T1000 (cell line): ENCODE measurements around the gene FAM120A.
A peak's percentile ranks its signal among the peaks of the same experiment; 100 is the strongest.
"Not testable (repeated sequence)": the region's sequence is repeated elsewhere in the genome, so short reads cannot be mapped to it uniquely, and the experiment has no call there.

Experiments used
- DNase-seq: peaks from one replicate; lab custom pipeline; 2025; ENCODE audit warnings: mixed read lengths; lab: John Stamatoyannopoulos, UW

FAM120A gene

GRCh38 chr9:93450945-93451815, at the start of gene FAM120A:
FAM120A (plus strand) TSS chr9:93451685; CDS start chr9:93451916, 231 bp downstream.
- peak; percentile 61 for DNase-seq

GRCh38 chr9:93406371-93406770, 45.1 kb upstream of the FAM120A start:
- no peak for DNase-seq

DNA sequence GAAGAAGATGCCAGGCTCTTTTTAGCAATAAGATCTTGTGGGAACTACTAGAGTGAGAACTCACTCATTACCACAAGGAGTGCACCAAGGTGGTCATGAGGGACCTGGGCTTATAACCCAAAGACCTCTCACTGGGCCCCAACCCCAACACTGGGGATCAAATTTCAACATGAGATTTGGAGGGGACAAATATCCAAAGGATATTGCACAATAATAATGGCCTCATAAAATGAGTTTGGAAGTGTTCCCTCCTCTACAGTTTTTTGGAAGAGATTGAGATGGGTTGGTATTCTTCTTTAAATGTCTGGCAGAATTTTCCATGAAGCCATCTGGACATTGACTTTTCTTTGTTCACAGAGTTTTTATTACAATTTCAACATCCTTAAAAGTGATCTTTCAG, 38.0 kb upstream of the FAM120A start:
- DNase-seq = no peak

DNA sequence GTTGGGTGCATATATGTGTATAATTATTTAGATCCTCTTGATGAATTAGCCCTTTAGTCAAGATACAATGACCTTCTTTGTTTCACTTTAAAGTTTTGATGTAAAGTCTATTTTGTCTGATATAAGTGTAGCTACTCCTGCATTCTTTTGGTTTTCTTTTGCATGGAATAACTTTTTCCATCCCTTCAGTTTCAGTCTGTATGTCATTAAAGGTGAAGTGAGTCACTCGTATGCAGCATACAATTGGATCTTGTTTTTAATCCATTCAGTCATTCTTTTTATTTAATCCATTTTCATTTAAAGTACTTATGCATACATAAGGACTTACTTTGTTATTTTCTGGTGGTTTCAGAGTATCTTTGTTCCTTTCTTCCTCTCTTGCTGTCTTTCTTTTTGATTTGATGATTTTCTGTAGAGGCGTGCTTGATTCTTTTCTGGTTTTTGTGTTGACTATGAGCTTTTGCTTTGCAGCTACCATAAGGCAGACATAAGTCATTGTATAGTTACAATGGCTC, 36.3 kb upstream of the FAM120A start:
- DNase-seq = no peak

DNA sequence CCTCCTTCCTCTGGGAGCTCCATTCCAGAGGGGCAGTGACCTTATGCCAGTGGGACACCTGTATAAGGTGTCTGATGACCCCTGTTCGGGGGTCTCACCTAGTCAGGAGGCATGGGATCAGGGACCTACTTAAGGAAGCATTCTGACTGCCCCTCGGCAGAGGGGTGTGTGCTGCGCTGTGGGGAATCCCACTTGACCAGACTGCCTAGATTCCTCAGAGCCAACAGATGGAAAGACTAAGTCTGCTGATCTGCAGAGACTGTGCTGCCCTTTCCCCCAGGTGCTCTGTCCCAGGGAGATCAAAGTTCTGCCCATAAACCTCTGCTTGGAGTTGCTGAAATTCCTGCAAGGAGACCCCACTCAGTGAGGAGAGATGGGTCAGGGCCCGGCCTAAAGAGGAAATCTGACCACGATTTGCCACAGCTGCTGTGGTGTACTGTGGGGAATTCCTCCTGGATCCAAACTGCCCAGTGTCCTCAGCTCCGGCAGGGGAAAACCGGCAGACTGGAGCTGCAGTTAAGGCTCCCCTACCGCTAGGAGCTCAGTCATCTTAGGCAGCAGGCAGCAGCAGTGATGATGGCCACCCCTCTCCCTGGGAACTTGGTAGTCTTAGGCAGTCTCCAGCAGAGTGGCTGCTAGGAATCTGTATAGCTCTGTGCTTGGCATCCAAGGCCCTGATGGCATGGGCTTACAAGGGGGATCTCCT, 34.8 kb upstream of the FAM120A start:
- DNase-seq = no peak

- no peak for DNase-seq
Observed at GRCh38 chr9:93417538-93417937, 33.9 kb upstream of the FAM120A start.

- DNase-seq = no peak
Observed at GRCh38 chr9:93419023-93419422, 32.5 kb upstream of the FAM120A start.

- DNase-seq = no peak
Observed at GRCh38 chr9:93422977-93423616, 28.4 kb upstream of the FAM120A start.

DNA sequence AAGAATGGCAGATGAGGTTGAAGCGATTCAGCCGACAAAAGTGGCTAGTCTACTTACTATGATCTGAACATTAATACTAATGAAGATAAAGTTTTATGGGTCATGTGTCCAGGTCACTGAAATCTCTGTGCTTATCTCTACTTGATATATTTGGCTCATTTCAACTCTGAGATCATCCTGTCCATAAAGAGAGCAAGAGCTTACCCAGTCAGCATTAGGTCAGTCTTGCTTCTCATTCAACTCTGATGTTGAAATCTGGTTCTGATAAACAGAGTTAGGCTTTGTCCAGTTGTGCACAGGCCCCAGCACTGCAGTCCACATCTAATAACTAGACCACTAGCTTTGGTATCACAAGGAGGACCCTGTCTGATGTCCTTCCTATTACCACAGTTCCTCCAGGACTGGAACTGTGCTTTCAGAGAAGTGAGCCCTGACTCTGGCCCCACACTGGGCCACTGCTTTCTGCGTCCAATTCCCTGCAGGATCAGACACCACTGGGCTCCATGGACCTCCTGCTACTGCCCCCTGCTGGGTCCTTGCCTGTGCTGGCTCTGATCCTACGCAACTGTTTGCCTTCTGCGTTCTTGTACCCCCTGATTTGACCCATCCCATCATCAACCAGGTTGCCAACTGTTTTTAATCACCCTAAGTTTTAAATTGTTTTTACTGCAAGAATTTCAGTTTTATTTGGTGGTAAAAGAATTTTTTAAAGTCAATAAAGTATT, 23.7 kb upstream of the FAM120A start:
- DNase-seq = no peak

DNA sequence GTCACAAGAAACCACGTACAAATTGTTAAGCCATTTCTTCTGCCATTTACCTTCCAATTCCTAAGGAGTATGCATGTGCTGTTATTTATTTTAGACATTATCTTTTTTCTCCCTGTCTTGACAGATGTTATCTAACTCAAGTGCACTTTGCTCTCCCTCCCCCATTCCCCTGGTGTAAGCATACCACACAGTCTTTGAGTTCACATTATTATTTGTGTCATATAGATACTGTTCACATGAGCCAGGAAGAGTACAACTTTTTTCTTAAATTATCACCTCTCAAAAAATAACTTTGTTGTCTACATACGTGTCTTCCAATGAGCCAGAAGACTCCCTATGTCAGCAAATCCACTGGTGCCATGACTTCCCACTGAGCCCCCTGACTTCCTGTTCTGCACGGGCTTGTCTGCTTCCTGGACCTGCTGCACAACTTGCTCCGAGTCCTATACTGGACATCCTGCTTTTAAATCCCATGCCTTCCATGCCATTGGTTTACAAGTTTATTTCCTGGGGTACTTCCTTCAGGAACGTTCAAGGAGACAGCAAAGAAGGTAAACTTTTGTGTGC, 19.9 kb upstream of the FAM120A start:
- DNase-seq = no peak

- no peak for DNase-seq
Observed at GRCh38 chr9:93432964-93433363, 18.5 kb upstream of the FAM120A start.

GRCh38 chr9:93434056-93434455, 17.4 kb upstream of the FAM120A start:
- no peak for DNase-seq

- no peak for DNase-seq
Observed at GRCh38 chr9:93435386-93435785, 16.1 kb upstream of the FAM120A start.

GRCh38 chr9:93436218-93436617, 15.3 kb upstream of the FAM120A start:
- no peak for DNase-seq

GRCh38 chr9:93436655-93437407, 14.7 kb upstream of the FAM120A start:
- DNase-seq = no peak

DNA sequence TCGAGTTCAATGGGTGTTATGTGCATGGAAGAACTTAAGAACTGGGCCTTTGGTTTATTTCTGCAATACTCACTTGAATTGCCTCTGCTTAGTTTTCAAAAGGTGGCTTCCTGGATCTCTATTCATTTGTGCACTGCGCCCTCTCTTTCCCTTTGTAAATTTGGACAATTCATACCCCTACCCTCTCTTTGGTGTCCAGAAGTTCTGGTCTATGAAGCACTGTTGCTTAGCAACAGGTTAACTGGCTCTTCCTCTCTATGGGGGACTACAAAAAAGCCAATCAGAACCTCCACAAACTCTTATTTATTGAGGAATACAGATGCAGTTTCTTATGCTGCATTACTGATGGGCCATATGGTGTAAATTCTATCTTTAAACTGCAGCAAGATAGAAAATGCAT, 13.5 kb upstream of the FAM120A start:
- DNase-seq = no peak

DNA sequence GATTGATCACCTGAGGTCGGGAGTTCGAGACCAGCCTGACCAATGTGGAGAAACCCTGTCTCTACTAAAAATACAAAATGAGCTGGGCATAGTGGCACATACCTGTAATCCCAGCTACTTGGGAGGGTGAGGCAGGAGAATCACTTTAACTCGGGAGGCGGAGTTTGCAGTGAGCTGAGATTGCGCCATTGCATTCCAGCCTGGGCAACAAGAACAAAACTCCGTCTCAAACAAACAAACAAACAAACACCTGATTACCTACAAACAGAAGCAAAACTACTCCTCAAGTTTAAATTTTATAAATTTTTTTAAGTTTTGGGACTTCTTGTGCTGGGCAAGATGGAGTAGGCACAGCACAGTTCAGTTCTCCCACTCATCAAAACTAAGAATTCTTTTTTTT, 12.2 kb upstream of the FAM120A start:
- DNase-seq = not testable (repeated sequence)

DNA sequence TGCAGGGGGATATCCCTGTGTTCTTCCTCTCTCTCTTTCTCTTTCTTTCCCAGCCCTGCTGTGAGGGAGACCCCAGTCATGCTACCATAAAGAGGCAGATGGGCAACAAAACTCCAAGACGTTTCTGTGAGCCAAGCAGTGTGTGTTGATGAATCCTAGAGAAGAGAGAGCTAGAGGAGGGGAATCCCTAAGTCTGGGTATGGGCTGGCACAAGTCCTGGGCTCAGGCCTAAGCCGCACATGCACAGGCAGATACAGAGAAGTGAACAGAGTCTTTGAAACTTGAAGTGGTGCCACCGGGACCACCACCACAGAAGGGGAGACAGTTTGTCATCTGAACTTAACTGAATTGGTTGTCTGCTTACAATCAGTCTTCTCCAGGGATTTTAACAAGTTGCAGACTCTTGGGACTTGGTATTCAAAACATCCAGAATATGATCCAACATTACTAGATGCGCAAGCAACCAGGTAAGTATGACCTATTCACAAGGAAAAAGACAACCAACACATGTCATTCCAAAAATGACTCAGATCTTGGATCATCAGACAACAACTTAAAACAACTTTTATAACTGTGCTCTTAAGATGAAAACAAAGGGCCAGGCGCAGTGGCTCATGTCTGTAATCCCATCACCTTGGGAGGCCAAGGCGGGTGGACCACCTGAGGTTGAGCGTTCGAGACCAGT, 10.4 kb upstream of the FAM120A start:
- no peak for DNase-seq

GRCh38 chr9:93446073-93446472, 5.4 kb upstream of the FAM120A start:
- no peak for DNase-seq

DNA sequence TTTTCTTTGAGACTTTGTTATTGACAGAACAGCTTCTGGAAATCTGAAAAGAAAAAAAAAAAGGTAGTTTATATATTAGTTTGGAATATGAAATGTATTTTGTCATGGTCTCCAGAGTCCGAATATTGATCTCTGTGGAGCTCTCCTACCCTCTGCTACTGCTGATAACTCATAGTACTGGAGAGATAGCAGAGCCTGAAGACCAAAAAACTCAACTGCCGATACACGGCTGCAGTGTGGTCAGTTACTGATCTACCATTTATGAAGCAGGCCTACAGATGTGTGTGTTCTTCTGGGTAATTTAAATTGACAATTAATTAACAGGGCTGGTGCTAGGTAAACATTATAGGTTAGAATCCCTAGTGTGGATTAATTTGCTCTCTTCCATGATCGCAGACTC, 3.8 kb upstream of the FAM120A start:
- no peak for DNase-seq
